ENCODE measurements around the gene C9orf72.

DNA sequence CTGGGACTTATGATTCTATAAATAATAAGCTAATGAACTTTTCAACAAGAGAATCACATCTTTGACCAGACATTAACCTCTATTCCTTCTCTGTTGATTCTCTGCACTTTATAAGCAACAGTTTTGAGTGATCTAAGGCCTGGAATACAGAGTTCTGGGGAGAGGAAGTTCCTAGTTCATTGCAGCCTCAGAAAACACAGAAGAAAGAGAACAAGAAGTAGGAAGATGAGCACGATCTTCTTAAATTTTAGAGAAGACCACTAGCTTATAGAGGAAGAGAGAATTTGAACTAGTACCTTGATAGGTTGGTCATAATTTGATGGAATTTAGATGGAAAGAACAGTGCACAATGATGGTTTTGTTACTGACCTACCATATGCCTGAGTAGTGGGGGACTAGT lies 8.5 kb upstream of the C9orf72 start:
- no peak for TF ChIP-seq CTCF (conservative IDR thresholded peaks at IDR 0.05)
- TF ChIP-seq ZFX (IDR thresholded peaks at IDR 0.05): no peak
